Measurements from ENCODE around the gene EFTUD2.

EFTUD2 gene

DNA sequence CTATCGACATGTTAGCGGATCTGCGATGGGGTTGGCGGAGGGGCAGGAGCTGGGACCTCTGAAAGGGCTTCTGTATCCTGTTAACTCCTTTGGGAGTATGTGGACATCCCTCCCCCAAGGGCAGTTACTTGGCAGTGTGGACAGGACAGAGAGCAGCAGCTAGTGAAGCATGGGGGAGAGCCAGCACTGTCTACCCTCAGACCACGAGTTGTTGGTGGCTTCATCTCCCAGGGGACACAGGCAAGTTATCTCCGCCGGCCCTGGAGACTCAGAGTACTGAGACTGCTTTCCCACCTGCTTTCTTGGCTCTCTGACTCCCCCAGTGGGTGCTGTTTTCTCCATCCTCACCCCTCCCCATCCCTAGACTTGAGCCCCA, 21.3 kb upstream of the EFTUD2 start:
- Histone ChIP-seq H3K27me3 (no peaks in the 10 kb centered on the region), H3K9me3 (no peaks in the 10 kb centered on the region), H3K4me1 (peaks cover 0 to 19% (median 12%) of the 10 kb centered on the region in 4 donors), H3K27ac (no peak overlapping the region), H3K36me3 (no peaks in the 10 kb centered on the region), H3K4me3 (no peak overlapping the region)
- intact Hi-C loops (cut with DNase I; ENCODE audit: low total_unique reads), result loop anchor here (2.0 to 10.0 kb wide), 2 partner anchors 100 to 274 kb away; no protein-coding TSS in a partner anchor
- peak in 1 of 2 donors; percentile 48 for DNase-seq
- TF ChIP-seq, protein P1, sequence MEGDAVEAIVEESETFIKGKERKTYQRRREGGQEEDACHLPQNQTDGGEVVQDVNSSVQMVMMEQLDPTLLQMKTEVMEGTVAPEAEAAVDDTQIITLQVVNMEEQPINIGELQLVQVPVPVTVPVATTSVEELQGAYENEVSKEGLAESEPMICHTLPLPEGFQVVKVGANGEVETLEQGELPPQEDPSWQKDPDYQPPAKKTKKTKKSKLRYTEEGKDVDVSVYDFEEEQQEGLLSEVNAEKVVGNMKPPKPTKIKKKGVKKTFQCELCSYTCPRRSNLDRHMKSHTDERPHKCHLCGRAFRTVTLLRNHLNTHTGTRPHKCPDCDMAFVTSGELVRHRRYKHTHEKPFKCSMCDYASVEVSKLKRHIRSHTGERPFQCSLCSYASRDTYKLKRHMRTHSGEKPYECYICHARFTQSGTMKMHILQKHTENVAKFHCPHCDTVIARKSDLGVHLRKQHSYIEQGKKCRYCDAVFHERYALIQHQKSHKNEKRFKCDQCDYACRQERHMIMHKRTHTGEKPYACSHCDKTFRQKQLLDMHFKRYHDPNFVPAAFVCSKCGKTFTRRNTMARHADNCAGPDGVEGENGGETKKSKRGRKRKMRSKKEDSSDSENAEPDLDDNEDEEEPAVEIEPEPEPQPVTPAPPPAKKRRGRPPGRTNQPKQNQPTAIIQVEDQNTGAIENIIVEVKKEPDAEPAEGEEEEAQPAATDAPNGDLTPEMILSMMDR (IDR thresholded peaks at IDR 0.05), result no peak

DNA sequence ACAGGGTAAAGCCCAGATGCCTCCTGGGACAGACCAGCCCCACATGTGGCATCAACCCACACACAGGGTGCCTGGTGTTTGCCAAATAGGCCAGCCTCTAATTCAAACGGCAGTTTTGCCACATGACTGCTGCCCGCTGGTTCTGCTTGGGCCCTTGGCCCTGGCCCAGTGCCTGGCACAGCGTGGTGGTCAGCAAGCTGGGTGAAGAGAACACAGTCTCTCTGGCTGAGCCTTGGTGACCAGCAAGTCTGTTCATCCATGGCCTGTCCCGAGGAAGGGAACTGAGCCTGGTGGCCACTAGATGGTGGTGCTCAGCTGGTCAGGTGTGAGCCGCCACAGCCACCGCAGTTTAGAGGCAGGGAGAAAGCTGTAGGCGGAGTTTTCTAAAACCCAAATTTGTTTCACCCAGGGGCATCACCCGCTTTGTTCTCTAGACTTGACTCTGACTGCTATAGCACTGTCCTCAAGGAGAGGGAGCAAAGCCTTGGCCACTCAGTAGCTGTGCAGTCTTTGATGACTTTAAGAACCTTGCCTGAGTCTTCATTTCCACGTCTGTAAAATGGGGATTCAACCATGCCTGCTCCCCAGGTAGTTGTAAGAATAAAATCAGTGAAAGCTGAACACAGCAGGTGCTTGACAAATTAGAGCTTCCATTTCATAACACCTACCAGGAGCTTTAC, 20.8 kb upstream of the EFTUD2 start:
- no peaks in the 10 kb centered on the region for H3K36me3 ChIP-seq
- no peak overlapping the region for H3K27ac ChIP-seq
- TF ChIP-seq, protein P1 (IDR thresholded peaks at IDR 0.05), result peak; percentile 81 to 93
- peak; percentile 86 to 87 for DNase-seq
- H3K27me3 ChIP-seq, result no peaks in the 10 kb centered on the region
- peaks cover 0 to 19% (median 12%) of the 10 kb centered on the region in 4 donors for H3K4me1 ChIP-seq
- intact Hi-C loops (cut with DNase I; ENCODE audit: low total_unique reads), result loop anchor here (2.0 to 10.0 kb wide), 3 partner anchors 101 to 275 kb away; partner anchors contain the start of gene PLCD3
- no peaks in the 10 kb centered on the region for H3K9me3 ChIP-seq
- no peak overlapping the region for H3K4me3 ChIP-seq

DNA sequence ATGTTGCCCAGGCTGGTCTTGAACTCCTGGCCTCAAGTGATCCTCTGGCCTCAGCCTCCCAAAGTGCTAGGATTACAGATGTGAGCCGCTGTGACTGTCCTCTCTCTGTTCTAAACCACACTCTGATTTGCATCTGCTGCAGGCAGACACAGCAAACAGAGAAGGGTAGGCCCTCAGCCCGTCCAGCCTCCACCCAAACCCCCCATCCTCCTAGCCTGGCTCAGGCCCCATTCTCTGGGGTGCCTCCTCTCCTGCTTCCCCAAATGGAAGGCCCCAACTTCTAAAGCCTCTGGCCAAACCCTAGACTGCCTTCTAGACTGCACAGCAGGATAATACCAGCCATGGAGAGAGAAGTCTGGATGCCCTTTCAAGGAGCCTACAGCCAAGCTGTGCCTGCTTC, 20.2 kb upstream of the EFTUD2 start:
- no peak overlapping the region for H3K4me3 ChIP-seq
- no peaks in the 10 kb centered on the region for H3K36me3 ChIP-seq
- TF ChIP-seq, protein P1 (IDR thresholded peaks at IDR 0.05), result no peak
- no peak overlapping the region for H3K27ac ChIP-seq
- DNase-seq, result peak in 1 of 2 donors; percentile 24
- H3K4me1 ChIP-seq, result peaks cover 0 to 19% (median 12%) of the 10 kb centered on the region in 4 donors
- no peaks in the 10 kb centered on the region for H3K27me3 ChIP-seq
- intact Hi-C loops (cut with DNase I; ENCODE audit: low total_unique reads), result loop anchor here (5.0 kb wide), 1 partner anchor 213 kb away; the partner anchor contains the start of gene PLCD3
- no peaks in the 10 kb centered on the region for H3K9me3 ChIP-seq

DNA sequence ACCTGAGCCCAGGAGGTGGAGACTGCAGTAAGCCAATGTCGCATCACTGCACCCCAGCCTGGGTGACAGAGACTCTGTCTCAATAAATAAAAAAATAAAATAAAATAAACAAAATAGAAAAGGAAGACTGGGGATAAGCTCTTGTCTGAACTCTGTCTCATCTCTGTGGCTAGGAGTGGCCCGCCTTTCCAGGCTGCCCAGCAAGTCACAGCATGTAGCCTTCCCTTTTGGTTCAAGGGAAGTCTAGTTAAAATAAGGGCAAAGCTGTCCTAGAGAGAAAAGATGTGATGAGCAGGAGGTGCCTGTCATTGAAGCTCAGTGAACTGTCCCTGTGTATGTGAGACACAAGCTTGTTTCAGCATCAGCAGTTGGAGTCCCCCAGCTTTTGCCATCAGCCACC, 18.8 kb upstream of the EFTUD2 start:
- no peak overlapping the region for H3K27ac ChIP-seq
- peaks cover 0 to 8% of the 10 kb centered on the region in 2 donors for H3K27me3 ChIP-seq
- TF ChIP-seq, protein P1 (IDR thresholded peaks at IDR 0.05), result no peak
- H3K4me1 ChIP-seq, result peaks cover 0 to 19% (median 12%) of the 10 kb centered on the region in 4 donors
- H3K36me3 ChIP-seq, result no peaks in the 10 kb centered on the region
- intact Hi-C loops (cut with DNase I; ENCODE audit: low total_unique reads), result loop anchor here (5.0 kb wide), 1 partner anchor 214 kb away; the partner anchor contains the start of gene PLCD3
- no peaks in the 10 kb centered on the region for H3K9me3 ChIP-seq
- H3K4me3 ChIP-seq, result no peak overlapping the region
- DNase-seq, result no peak

DNA sequence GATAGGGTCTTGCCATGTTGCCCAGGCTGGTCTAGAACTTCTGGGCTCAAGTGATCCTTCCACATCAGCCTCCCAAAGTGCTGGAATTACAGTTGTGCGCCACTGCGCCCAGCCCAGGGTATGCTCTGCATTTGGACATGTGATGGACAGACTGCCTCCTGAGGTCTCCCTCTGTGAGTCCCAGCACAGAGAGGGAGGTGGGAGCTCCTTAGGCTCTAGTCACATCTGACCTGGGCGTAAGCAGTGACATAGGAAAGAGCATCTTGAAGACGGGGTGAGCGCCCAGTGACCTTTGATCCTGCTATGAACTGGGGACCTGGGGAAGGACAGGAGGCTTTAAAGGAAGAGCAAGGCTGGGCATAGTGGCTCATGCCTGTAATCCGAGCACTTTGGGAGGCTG, 18.2 kb upstream of the EFTUD2 start:
- peak overlapping the region in 1 of 2 donors; percentile 25 for H3K27ac ChIP-seq
- no peaks in the 10 kb centered on the region for H3K9me3 ChIP-seq
- peaks cover 0 to 10% of the 10 kb centered on the region in 2 donors for H3K27me3 ChIP-seq
- TF ChIP-seq, protein P1 (IDR thresholded peaks at IDR 0.05), result no peak
- peaks cover 0 to 19% (median 12%) of the 10 kb centered on the region in 4 donors for H3K4me1 ChIP-seq
- no peaks in the 10 kb centered on the region for H3K36me3 ChIP-seq
- intact Hi-C loops (cut with DNase I; ENCODE audit: low total_unique reads), result loop anchor here (5.0 kb wide), 1 partner anchor 215 kb away; the partner anchor contains the start of gene PLCD3
- no peak overlapping the region for H3K4me3 ChIP-seq
- peak in 1 of 2 donors; percentile 25 for DNase-seq
